GM23338 (cell line): ENCODE results near the gene PHRF1.

Experiments
- CREB1 ChIP-seq: fragments of 250-450 bp; sonication (Bioruptor Pico); IDR thresholded peaks from 2 replicates; pipeline ENCODE4 v1.5.0; 2020; ENCODE audit warnings: low read depth, mild to moderate bottlenecking, moderate library complexity
- CTCF ChIP-seq, 2 experiments: fragments of 200-600 bp in 1 of 2; sonication (generic) in 1 of 2; conservative IDR thresholded peaks; 2 replicates each; pipeline versions ENCODE4 v1.5.1 to v1.6.1; 2016 to 2017; ENCODE audit warnings: antibody characterized with exemption in 2 of 2, low read depth in 2 of 2, mild to moderate bottlenecking in 2 of 2, moderate library complexity in 1 of 2
- EZH2 ChIP-seq: fragments of 200-600 bp; sonication (generic); IDR thresholded peaks from one replicate; pipeline ENCODE4 v1.8.0; 2017; ENCODE audit warnings: antibody characterized with exemption, mild to moderate bottlenecking, low read depth; ENCODE audit not compliant: unreplicated experiment
- EZH2phosphoT487 ChIP-seq: fragments of 200-600 bp; sonication (generic); IDR thresholded peaks from one replicate; pipeline ENCODE4 v1.8.1; 2018; ENCODE audit warnings: antibody characterized with exemption; ENCODE audit not compliant: unreplicated experiment
- NANOG ChIP-seq: IDR thresholded peaks from 2 replicates; pipeline ENCODE4 v1.6.1; 2016; ENCODE audit warnings: antibody characterized with exemption, borderline replicate concordance
- REST ChIP-seq: IDR thresholded peaks from one replicate; pipeline ENCODE4 v1.6.1; 2018; ENCODE audit warnings: antibody characterized with exemption; ENCODE audit not compliant: unreplicated experiment

GRCh38 chr11:656866-657265 lies 80.6 kb downstream of the PHRF1 start:
- no peak for TF ChIP-seq CTCF (conservative IDR thresholded peaks at IDR 0.05; ENCODE audit: low read depth in 2 of 2)
- no peak for TF ChIP-seq EZH2
- no peak for TF ChIP-seq CREB1 (CRISPR knock-in tag)
- no peak for TF ChIP-seq REST
- TF ChIP-seq NANOG, result no peak
- no peak for TF ChIP-seq EZH2phosphoT487
